Measurements from ENCODE around the gene DNAJC12. TPM values are rescaled to one million over a fixed set of nuclear protein-coding genes. Genes with fewer than 3 reads are reported as not detected.
A peak's percentile ranks its signal among the peaks of the same experiment; 100 is the strongest.

Gene DNAJC12
- total RNA-seq, 2 experiments from 2014 or later = 12.8 to 19.4 TPM

- intact Hi-C loops (cut with micrococcal nuclease; ENCODE audit: unreplicated experiment) = loop anchor here (2.0 to 10.0 kb wide), 3 partner anchors 59 to 225 kb away; partner anchors contain the start of gene HERC4
- DNase-seq (ENCODE audit: low spot score) = peak; percentile 92
- peak overlapping the region; percentile 92 for H3K4me3 ChIP-seq (ENCODE audit: low read depth, low read length, poor library complexity, severe bottlenecking)
- no peaks in the 10 kb centered on the region for H3K9me3 ChIP-seq (ENCODE audit: low read length)
- ChIA-PET CTCF (ENCODE audit: unreplicated experiment) (interaction anchor here (0.6 to 0.7 kb wide), 2 partner anchors 234 to 358 kb away, joined by 3 to 6 read pairs; no protein-coding TSS in a partner anchor), POLR2A (interaction anchor here (0.6 to 2.2 kb wide), 7 partner anchors 11 to 1997 kb away, joined by 3 to 21 read pairs (median 3); partner anchors contain the start of gene DNAJC12)
- peak overlapping the region; percentile 93 for H2AFZ ChIP-seq (ENCODE audit: low read length)
- peak overlapping the region; percentile 87 for H3K4me2 ChIP-seq (ENCODE audit: low read length)
- H3K4me1 ChIP-seq (ENCODE audit: insufficient read depth, low read length, poor library complexity, severe bottlenecking) = peaks cover 4% of the 10 kb centered on the region
- no peaks in the 10 kb centered on the region for H3K79me2 ChIP-seq (ENCODE audit: insufficient read depth, low read depth, low read length)
- TF ChIP-seq EZH2phosphoT487 (IDR thresholded peaks at IDR 0.05; ENCODE audit: borderline replicate concordance, low read depth, low read length) (no peak), CTCF (conservative IDR thresholded peaks at IDR 0.05; ENCODE audit: low read length) (no peak)
- H4K20me1 ChIP-seq (ENCODE audit: insufficient read depth, low read length) = no peaks in the 10 kb centered on the region
- peak overlapping the region; percentile 52 for H3K27ac ChIP-seq (ENCODE audit: low read depth, low read length, poor library complexity, severe bottlenecking)
- H3K9me2 ChIP-seq (ENCODE audit: insufficient read depth, low read length) = no peaks in the 10 kb centered on the region
- no peaks in the 10 kb centered on the region for H3K36me3 ChIP-seq (ENCODE audit: insufficient read depth, low read length)
- BruUV-seq (replicated peaks) = TSS peak; percentile 99
Measured at GRCh38 chr10:67849331-67850011, 11.5 kb upstream of the DNAJC12 start.

- H3K4me3 ChIP-seq (ENCODE audit: low read depth, low read length, poor library complexity, severe bottlenecking) = no peak overlapping the region
- no peak for TF ChIP-seq CTCF (conservative IDR thresholded peaks at IDR 0.05; ENCODE audit: low read length)
- TF ChIP-seq EZH2phosphoT487 (IDR thresholded peaks at IDR 0.05; ENCODE audit: borderline replicate concordance, low read depth, low read length) = no peak
- H3K4me1 ChIP-seq (ENCODE audit: insufficient read depth, low read length, poor library complexity, severe bottlenecking) = no peaks in the 10 kb centered on the region
- no peaks in the 10 kb centered on the region for H3K79me2 ChIP-seq (ENCODE audit: insufficient read depth, low read depth, low read length)
- H4K20me1 ChIP-seq (ENCODE audit: insufficient read depth, low read length) = no peaks in the 10 kb centered on the region
- no peak overlapping the region for H3K27ac ChIP-seq (ENCODE audit: low read depth, low read length, poor library complexity, severe bottlenecking)
- ChIA-PET CTCF (ENCODE audit: unreplicated experiment) (no interaction called here), POLR2A (no interaction called here)
- no peaks in the 10 kb centered on the region for H3K9me2 ChIP-seq (ENCODE audit: insufficient read depth, low read length)
- H3K36me3 ChIP-seq (ENCODE audit: insufficient read depth, low read length) = no peaks in the 10 kb centered on the region
- no peak overlapping the region for H2AFZ ChIP-seq (ENCODE audit: low read length)
- intact Hi-C loops (cut with micrococcal nuclease; ENCODE audit: unreplicated experiment) = no loop called here
- no peaks in the 10 kb centered on the region for H3K9me3 ChIP-seq (ENCODE audit: low read length)
- DNase-seq (ENCODE audit: low spot score) = no peak
- BruUV-seq (replicated peaks) = no TSS peak
- H3K4me2 ChIP-seq (ENCODE audit: low read length) = no peak overlapping the region
Measured at GRCh38 chr10:67843284-67843683, 5.3 kb upstream of the DNAJC12 start.

GRCh38 chr10:67841737-67842136 lies 3.7 kb upstream of the DNAJC12 start:
- H3K4me3 ChIP-seq (ENCODE audit: low read depth, low read length, poor library complexity, severe bottlenecking) = no peak overlapping the region
- H3K27ac ChIP-seq (ENCODE audit: low read depth, low read length, poor library complexity, severe bottlenecking) = no peak overlapping the region
- ChIA-PET POLR2A (interaction anchor here (0.6 kb wide), 1 partner anchor 131 kb away, joined by 3 read pairs; no protein-coding TSS in a partner anchor), CTCF (ENCODE audit: unreplicated experiment) (no interaction called here)
- H2AFZ ChIP-seq (ENCODE audit: low read length) = no peak overlapping the region
- intact Hi-C loops (cut with micrococcal nuclease; ENCODE audit: unreplicated experiment) = no loop called here
- H3K79me2 ChIP-seq (ENCODE audit: insufficient read depth, low read depth, low read length) = peaks cover 12% of the 10 kb centered on the region
- no peaks in the 10 kb centered on the region for H3K4me1 ChIP-seq (ENCODE audit: insufficient read depth, low read length, poor library complexity, severe bottlenecking)
- no peaks in the 10 kb centered on the region for H3K9me3 ChIP-seq (ENCODE audit: low read length)
- no TSS peak for BruUV-seq (replicated peaks)
- H4K20me1 ChIP-seq (ENCODE audit: insufficient read depth, low read length) = no peaks in the 10 kb centered on the region
- no peaks in the 10 kb centered on the region for H3K9me2 ChIP-seq (ENCODE audit: insufficient read depth, low read length)
- TF ChIP-seq EZH2phosphoT487 (IDR thresholded peaks at IDR 0.05; ENCODE audit: borderline replicate concordance, low read depth, low read length) (no peak), CTCF (conservative IDR thresholded peaks at IDR 0.05; ENCODE audit: low read length) (no peak)
- H3K36me3 ChIP-seq (ENCODE audit: insufficient read depth, low read length) = no peaks in the 10 kb centered on the region
- DNase-seq (ENCODE audit: low spot score) = no peak
- H3K4me2 ChIP-seq (ENCODE audit: low read length) = no peak overlapping the region

Data from OCI-LY7 (cell line).